Activated CD4-positive, alpha-beta T cell treated with anti-CD3 and anti-CD28 coated beads for 4 hours (primary cell): ENCODE data around the gene ELAVL1.

Experiments used
- DNase-seq, 2 donors: peaks; one replicate each; pipeline ENCODE4 v3.0.0-alpha.2; 2020

The ELAVL1 gene

DNA sequence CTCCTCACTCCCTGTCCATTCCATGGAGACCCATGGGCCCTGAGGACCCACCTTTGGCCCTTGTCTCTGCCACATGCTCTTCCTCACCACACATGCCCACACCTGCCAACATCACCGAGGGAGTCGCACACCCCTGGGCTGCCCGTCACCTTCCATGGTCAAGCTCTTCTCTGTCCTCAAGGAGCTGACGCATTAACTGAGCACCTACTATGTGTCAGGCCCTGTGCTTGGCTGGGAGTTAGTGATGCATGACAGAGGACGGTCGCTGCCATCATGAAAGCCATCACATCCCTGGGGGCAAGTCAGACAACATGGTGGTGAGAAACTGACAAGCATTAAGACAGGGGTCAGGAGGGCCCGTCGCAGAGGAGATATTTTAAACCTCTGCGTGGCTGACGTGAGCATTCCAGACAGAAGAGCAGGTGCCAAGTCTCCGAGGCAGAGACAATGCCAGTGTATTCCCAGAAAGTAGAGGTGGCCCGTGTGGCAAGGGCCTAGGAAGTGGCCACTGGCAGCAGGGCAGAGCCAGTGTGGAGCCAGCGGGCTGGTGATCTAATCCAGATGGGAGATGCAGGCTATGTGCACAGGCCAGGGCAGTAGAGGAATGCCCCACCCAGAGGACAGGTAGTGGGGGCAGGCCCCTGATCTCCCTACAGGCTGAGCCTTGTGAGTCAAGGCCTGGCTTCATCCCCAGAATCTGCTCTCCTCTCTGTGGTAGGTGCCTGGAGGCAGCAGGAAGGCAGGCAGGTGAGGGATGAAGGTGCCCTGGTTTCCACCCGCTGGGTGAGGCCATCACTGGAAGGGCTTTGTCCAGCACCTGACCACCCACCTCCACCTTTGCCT is 21.2 kb downstream of the ELAVL1 start:
- no peak for DNase-seq

DNA sequence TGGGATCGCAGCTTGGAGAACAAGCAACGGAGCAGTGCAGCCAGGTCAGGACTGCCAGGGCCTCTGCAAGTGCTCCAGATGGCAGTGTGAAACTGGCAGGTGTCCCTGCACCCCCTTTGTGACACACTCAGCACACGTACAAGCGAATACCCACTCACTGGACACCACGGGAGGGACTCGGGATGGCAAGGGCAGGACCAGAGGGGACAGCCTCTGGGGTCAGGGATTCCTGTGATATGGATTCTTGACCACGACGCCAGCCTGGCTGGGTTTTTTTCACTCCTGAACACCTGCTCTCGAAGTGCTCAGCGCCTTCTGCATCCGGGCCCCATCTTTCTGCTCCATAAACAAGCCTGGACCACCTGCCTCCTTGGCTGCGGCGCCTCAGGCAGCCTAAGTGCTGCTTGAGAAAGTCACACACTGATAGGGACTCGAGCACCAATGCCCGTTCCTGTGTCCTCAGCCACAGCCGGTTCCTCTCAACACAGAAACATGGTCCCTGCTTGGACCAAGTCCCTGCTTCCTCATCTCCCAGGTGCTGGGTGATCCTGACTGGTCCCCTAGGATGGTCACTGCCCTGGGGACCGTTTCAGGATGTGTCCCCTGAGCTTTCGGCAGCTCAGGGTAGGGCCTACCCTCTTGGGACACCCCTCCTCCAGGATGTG is 22.0 kb downstream of the ELAVL1 start:
- no peak for DNase-seq

DNA sequence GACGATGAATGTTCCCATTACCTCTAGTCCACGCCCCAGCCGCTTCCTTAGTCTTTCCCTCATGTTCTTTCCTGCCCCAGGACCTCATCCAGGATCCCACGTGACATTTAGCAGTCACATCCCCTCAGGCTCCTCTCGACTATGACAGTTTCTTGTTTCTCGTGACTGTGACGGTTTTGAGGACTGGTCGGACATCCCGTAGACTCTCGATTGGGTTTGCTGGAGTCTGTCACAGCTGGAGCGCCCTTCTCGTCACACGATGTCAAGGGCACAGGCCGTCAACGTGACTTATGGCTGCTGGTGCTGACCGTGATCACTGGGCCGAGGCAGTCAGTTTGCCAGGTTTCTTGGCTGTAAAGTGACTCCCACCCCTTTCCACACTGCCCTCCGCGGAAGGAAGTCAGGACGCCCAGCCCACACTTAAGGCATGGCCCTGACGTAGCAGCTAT is 22.8 kb downstream of the ELAVL1 start:
- no peak for DNase-seq

DNA sequence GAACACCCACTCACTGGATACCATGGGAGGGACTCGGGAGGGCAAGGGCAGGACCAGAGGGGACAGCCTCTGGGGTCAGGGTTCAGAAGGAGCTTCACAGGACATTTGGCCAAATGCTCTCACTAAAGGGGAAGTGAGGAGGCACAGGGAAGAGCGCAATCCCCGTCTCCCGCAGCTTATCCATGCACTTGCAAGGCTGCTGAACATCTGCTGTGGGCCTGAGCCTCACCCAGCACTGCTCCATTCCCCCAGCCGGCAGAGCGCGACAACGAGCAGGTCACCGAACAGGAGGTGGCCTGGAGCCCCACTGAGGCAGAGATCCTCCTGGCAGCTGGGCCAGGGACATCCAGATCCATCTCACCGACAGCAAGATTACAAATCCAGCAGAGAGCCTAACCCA is 23.3 kb downstream of the ELAVL1 start:
- DNase-seq: no peak

DNA sequence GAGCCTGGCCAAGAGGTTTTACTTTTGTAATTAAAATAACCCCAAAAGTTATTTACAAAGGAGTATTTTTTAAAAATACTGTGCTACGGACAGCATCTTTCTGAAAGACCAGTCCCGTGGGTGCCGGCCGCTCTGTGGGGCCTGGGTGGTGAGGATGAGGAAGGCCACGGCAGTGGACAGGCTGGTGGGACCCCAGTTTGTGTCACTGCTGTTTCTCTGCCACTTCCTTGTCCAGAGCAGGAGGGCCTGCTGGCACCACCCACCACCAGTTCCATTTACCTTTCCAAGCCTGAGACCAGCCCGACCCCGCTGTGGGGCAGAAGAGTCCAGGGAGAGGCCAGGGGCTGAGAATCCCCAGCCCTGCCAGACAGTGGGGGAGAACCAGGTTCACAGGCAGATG is 23.8 kb downstream of the ELAVL1 start:
- DNase-seq: no peak

DNA sequence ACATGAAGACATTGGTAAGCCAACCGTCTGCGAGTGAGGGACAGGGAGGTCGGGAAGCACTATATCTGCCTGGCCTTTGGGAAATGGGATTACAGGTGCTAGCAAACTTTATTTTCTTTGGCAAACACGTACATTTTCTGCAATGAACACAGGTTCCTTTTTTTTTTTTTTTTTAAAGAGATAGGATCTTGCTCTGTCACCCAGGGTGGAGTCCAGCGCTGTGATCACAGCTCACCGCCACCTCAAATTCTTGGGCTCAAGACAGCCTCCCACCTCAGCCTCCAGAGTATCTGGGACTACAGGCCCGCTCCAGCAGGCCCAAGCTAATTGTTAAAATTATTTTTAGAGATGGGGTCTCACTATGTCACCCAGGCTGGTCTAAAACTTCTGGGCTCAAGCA is 24.2 kb downstream of the ELAVL1 start:
- DNase-seq: no peak

DNA sequence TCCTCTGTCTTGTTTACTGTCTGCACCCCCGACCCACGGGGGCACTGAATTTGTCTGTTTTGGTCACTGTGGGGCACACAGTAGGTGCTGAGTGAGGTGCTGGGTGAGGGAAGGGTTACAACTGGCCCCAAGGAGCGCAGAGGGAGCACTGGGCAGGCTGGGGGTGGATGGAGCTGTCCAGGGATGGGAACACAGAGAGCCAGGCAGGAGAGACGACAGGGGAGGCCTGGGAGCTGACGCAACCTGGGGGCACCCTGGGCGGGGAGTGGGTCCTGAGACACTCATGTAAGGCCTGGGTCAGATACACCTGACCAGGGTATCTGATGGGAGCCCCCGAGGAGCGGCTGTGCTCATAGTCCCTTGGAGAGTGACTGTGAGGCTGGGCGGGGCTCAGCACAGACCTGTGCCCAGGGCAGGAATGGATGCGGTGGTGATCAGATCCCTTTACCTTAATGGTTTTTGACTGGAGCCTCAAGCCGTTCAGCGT is 24.8 kb downstream of the ELAVL1 start:
- DNase-seq: no peak

DNA sequence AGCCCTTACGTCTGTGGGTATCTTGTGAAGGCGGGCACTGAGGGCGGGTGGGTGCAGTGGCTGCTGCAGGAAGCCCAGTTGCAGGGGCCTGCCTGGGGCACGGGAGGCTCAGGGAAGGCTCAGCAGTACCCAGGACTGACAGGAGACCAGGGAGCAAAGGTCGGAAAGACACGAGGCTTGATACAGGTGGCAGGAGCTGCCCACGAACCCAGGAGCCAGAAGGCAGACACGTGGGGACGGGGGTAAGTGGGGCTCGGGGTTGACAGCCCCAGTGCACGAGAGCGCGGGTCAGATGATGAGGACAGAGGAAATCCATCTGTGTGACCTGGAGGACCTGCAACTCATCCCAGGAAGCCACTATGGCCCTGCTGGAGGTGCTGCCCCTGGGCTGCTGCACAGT is 25.3 kb downstream of the ELAVL1 start:
- no peak for DNase-seq

DNA sequence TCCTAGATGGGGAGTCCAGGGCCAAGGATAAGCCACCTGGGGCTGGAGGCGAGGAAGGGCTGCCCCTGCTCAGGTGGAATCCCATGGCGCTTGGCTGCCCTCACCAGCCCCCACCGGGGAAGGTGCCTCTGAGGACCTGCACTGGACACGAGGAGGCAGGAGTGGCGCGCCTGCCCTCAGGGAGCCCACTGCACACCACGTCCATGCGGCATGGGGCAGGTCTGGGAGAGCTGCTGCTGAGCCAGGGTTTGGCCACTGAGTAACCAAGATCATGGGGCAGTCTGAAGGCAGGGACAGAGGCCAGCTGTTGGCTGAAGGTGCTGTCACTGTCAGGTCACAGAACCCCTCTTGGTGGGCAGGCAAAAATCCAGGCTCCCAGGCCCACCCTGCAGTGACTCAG is 25.9 kb downstream of the ELAVL1 start:
- DNase-seq: no peak

DNA sequence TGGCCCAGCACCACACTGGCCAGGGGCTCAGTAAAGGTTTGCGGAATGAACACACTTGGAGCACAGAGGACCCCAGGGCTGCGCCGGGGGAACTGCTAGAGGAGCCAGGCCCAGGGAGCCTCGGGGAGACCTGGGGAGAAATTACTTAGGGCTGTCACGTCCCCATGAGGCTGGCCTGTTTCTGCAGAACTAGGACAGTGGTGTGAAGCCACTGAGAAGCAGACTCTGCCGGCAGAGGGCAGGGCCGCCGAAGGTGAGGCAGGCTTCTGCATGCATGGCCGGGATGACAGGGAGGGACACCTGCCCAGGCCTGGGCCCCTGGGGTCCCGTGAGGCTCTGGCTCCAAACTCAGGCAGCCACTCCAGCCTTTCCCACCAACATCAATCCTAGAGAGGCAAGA is 26.4 kb downstream of the ELAVL1 start:
- no peak for DNase-seq

DNA sequence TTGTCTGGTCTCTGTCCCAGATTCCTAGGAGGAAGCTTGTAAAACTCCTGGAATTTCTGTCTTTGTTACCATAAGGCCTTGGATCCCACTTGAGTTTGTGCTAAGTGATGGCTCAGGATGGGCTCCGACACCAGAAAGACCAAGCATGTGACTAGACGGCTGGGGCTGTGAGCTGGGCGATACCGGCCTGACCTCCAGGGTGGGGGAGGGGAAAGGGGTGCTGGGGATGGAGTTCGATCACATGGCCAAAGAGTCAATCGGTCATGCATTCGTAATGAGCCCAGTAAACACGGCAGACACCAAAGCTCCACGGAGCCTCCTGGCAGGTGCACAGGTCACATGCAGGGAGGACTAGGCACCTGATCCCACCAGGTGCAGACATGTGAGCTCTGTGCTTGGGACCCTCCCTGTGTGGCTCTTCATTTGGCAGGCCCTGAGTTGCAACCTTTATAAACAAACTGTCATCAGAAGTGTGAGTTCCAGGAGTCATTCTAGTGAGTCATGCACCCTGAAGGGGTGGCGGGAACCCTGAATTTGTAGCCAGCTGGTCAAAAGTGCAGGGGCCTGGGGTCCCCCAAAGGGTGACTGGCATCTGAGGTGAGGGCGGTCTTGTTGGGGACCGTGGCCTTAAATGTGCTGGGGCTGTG is 27.1 kb downstream of the ELAVL1 start:
- DNase-seq: no peak

DNA sequence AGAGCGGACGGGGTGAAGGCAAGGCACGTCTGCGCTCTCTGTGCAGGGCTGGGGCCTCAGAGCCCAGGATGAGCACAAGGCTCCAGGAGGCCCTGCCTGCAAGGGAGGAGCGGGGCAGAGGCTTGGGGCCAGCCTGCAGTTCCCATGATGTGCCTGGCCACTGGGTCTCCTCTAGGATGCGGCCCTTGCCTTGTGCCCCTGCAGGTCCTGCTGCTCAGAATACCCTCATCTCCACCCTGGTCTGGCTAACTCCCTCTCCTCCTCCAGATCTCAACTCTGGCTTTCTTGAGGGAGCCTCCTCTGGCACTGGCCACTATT is 27.8 kb downstream of the ELAVL1 start:
- DNase-seq: no peak

DNA sequence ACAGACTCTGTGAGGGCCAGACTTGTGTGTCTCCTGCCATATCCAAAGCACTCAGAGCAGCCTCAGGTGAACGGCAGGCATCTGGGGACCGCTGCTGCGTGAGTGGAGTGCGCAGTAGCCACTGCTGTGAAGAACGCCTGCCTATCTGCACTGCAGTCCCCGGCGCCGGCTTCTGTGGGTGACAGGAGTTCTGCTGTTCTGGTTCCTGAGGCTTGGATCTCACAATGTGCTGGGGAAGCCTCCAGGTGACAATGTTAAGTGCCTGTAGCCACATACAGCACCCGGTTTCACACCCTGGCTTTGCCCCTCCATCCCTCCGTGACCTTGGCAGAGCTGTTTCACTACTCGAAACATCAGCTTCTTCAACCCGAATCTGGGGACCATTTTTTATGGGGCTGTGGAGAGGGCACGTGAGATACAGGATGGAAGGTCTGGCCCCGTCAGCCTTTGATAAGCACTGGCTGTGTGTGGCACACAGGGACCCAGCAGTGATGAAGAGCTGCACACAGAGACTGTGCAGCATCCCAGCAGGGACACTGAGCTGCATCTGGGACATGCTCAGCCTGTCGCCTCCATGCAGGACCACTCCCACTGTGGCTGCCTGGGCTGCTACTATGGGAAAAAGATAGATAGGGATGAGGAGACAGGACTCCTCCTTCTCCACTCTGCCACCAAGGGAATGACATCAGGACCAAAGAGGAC is 28.3 kb downstream of the ELAVL1 start:
- no peak for DNase-seq

DNA sequence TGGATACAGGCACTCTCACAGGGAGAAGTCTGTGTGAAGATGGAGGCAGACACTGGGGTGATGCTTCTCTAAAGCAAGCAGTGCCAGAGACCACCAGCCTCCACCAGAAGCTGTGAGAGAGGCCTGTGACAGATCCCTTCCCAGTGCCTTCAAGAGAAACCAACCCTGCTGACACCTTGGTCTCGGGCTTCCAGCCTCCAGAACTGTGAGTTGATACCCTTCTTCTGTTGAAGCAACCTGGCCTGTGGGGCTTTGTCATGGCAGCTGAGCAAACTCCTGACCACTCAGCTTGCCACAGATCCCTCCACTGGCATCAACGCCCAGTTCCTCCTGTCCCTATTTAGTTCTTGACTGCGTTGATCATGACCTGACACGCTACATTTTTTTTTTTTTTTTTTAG is 29.0 kb downstream of the ELAVL1 start:
- no peak for DNase-seq

DNA sequence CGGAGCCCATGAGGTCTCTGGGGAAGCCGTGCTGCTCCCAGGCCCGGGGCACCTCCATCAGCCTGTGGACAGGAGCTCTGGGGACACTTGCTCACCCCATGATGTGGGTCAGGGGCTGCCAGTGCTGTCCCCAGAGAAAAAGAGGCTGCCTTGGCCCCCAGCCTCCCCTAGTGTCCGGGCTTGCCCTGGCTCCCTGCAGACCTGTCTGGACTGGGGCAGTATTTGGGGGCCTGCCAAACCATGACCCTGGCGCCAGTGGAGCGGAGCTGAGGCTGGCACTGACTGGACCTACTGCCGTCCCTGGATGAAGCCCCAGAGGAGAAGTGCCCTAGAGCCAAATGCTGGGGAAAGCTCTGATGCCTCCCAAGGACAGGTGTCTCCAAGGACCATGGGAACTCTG is 30.4 kb downstream of the ELAVL1 start:
- DNase-seq: no peak

DNA sequence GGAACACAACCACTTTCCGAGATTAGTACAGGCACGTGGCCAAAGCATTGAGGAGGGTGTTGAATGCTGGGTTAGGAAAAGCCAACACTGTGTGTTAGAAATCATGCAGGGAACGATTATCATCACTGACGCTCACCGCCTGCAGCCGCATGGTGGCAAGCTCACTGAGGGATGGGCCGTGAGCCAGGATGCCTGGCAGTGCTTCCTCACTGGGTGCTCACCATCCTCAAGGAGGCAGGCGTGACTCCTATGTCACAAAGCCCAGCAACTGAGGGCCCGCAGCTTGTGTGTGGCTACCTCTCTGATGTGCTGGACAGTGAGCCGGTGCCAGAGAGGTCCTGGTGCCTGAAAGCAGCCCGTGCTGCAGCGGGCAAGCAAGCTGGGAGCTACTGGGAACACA is 31.6 kb downstream of the ELAVL1 start:
- DNase-seq: no peak

DNA sequence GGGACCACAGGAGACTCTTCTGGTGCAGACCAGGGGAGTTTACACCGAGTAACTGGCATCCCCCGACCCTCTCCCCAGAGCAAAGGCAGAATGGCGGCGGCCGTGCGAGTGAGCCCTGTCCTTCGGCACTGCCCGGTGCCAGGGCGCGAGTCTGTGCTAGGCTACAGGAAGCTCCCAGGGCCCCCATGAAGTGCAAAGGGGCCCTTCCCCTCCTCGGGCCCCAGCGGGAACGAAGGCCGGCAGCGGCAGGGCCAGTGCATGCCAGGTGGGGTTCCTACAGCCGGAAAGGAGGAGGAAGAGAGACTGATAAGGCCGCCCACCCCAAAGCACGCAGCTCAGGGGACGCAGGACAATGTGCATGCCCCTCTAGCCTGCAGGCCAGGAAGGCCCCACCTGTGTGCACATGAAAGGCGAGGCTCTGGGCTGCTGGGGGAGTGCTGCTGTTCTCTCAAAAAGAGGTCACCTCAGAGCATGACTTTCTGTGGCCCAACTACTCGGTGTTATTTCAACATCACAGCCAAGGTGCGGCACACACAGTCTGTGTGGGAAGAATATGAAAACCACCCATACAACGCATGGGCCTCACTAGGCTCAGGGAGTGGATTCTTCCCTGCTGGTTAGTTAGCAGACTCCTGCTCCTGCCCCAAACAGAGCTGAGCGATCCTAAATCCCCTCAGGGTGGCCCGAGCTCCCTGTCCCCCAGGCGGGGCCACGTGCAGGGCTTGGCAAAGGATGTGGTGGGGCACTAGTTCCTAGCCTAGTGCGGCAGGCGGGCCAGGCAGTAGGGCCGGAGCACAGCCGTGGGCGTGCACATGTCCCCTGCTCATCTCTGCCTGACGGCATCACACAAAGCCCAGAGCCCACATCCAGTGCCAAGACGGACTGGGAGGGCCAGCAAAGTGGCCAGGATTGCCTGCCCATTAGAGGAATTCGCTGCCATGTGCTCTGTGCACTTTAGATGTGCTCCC is 33.6 kb downstream of the ELAVL1 start:
- DNase-seq: no peak

DNA sequence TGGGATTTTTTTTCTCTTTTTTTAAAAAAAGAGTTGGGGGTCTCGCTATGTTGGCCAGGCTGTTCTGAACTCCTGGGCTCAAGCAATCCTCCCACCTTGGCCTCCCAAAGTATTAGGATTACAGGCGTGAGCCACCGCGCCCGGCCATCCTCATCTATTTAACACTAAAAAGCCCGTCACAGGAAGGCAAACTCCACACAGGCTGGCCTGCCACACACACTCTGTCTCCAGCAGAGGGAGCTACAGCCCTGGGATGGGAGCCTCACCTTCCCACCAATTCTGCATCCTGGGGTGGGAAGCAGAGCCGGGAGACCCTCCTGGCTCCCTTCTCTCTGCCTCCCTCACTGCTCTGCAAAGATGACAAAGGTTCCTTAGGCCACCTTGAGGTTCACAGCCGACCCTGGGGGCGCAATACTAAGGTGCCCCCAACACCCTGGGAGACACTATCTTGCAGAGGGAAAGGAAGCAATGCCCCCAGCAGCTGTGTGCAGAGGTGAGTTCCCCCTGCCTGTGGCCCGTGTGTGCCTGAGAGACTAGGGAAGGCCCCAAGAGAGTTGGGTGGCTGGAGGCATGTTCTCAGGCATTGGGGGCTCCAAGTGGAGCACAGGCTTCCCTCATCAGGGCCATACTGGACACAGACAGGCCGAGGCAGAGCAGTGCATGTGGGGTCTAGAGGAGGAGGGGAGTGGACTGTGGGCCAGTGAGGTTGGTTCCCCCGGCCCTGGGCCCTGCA is 34.6 kb downstream of the ELAVL1 start:
- peak; percentile 12 to 13 for DNase-seq

DNA sequence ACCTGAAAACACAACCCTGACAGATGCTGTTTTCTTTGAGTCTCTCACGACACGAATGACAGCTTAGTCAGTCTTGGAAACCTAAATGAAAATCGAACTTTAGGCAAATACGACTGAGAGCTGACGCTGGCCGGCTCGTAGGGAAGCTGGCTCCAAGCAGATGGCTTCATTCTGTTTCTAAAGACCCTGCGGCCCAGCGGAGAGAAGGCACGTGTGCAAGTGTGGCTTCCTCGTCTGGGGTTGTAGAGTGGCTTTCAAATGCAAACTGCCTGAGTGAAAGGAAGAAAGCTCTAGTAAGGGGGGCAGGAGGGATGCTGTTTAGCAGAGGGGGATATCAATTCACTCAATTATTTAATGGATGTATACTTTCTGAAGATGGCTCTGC is 35.9 kb downstream of the ELAVL1 start:
- no peak for DNase-seq

DNA sequence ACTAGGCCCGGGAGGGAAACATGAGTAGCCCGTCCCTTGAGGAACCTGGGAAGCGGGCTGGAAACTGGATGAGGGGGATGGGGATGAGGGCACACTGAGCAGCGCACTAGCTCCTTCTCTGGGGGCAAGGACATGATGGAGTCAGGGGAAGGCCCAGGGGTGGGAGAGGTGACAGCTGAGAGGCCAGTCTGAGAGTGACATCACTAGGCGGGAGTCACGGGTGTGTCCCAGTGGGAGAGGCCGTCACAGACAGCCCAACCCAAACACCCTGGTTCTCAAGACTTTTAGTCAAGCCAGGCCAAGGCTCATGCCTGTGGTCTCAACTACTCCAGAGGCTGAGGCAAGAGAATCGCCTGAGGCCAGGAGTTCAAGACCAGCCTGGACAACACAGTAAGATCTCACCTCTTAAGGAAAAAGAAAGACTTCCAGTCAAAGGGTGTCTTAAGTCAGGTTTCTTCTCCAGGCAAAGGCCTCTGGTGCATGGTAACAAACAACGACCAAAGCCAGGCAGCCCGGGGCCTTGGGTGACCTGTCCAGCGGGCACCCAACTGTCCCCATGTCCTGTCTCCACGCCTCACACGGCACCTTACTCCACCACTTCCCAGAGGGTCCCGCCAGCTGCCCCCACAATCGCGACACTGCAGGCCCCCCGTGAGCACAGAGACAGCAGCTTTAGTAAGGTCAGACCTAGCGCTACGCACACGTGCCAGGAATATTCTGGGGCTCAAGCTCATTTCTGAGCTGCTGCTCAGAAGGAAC is 36.5 kb downstream of the ELAVL1 start:
- DNase-seq: no peak
